Neutrophil (primary cell): ENCODE data around the gene TMEM9.

Experiments
- H3K27ac ChIP-seq: fragments of 200-600 bp; sonication (generic); 2 replicates; pipeline ENCODE4 v1.5.1; 2016; ENCODE audit warnings: mild to moderate bottlenecking, moderate library complexity
- H3K27me3 ChIP-seq: fragments of 200-600 bp; sonication (generic); 2 replicates; pipeline ENCODE4 v1.6.0; 2016; ENCODE audit warnings: mild to moderate bottlenecking
- H3K36me3 ChIP-seq: fragments of 200-600 bp; sonication (generic); 2 replicates; pipeline ENCODE4 v1.5.1; 2017
- H3K4me1 ChIP-seq, 2 experiments: fragments of 200-600 bp in 1 of 2; sonication (generic) in 1 of 2; 1 replicate in 1 of 2; 2 replicates in 1 of 2; pipeline versions ENCODE4 v1.5.1 to v1.6.1; 2013 to 2016; ENCODE audit warnings: low read depth in 1 of 2, low read length in 1 of 2, mild to moderate bottlenecking in 1 of 2, moderate library complexity in 1 of 2; ENCODE audit not compliant: control insufficient read depth in 1 of 2, insufficient read depth in 1 of 2
- H3K4me3 ChIP-seq, 2 experiments: fragments of 200-600 bp in 1 of 2; sonication (generic) in 1 of 2; 1 replicate in 1 of 2; 2 replicates in 1 of 2; pipeline ENCODE4 v1.5.1; 2013 to 2016; ENCODE audit warnings: low read depth in 1 of 2, low read length in 1 of 2, mild to moderate bottlenecking in 1 of 2, moderate library complexity in 1 of 2
- H3K9me3 ChIP-seq: fragments of 200-600 bp; sonication (generic); 2 replicates; pipeline ENCODE4 v1.5.1; 2016
- CTCF ChIP-seq: fragments of 200-600 bp; sonication (generic); IDR thresholded peaks from 2 replicates; pipeline ENCODE4 v1.5.1; 2016; ENCODE audit warnings: antibody characterized with exemption

TMEM9 gene

GRCh38 chr1:201154389-201155165 is at the start of gene TMEM9:
Gene TMEM9 (minus strand): TSS chr1:201154474. CDS start chr1:201153923, 551 bp downstream.
- peaks cover 13 to 19% of the 10 kb centered on the region in 2 experiments for H3K4me1 ChIP-seq
- H3K9me3 ChIP-seq = no peaks in the 10 kb centered on the region
- H3K4me3 ChIP-seq = peak within 1 kb of the TSS; percentile 59 to 76
- H3K27ac ChIP-seq = peak within 1 kb of the TSS; percentile 21
- H3K36me3 ChIP-seq = peaks cover 15% of the 10 kb centered on the region
- TF ChIP-seq CTCF = no peak
- H3K27me3 ChIP-seq = no peaks in the 10 kb centered on the region

GRCh38 chr1:201198598-201198997 is 44.3 kb upstream of the TMEM9 start:
- no peaks in the 10 kb centered on the region for H3K27me3 ChIP-seq
- H3K9me3 ChIP-seq = no peaks in the 10 kb centered on the region
- no peaks in the 10 kb centered on the region for H3K36me3 ChIP-seq
- H3K27ac ChIP-seq = no peak overlapping the region
- H3K4me3 ChIP-seq = no peak overlapping the region
- H3K4me1 ChIP-seq = no peaks in the 10 kb centered on the region
- no peak for TF ChIP-seq CTCF

- Histone ChIP-seq H3K4me1 (no peaks in the 10 kb centered on the region), H3K27me3 (peaks cover 42% of the 10 kb centered on the region), H3K27ac (no peak overlapping the region), H3K9me3 (no peaks in the 10 kb centered on the region), H3K4me3 (no peak overlapping the region), H3K36me3 (no peaks in the 10 kb centered on the region)
- no peak for TF ChIP-seq CTCF
Observed at GRCh38 chr1:201194046-201194445, 39.8 kb upstream of the TMEM9 start.

GRCh38 chr1:201192261-201192788 is 38.1 kb upstream of the TMEM9 start:
- TF ChIP-seq CTCF = no peak
- H3K4me3 ChIP-seq = no peak overlapping the region
- H3K27ac ChIP-seq = no peak overlapping the region
- H3K27me3 ChIP-seq = peaks cover 42% of the 10 kb centered on the region
- H3K4me1 ChIP-seq = no peaks in the 10 kb centered on the region
- no peaks in the 10 kb centered on the region for H3K9me3 ChIP-seq
- H3K36me3 ChIP-seq = no peaks in the 10 kb centered on the region

GRCh38 chr1:201191653-201192260 is 37.5 kb upstream of the TMEM9 start:
- Histone ChIP-seq H3K4me3 (no peak overlapping the region), H3K9me3 (no peaks in the 10 kb centered on the region), H3K27me3 (peaks cover 42% of the 10 kb centered on the region), H3K36me3 (no peaks in the 10 kb centered on the region), H3K4me1 (no peaks in the 10 kb centered on the region), H3K27ac (no peak overlapping the region)
- TF ChIP-seq CTCF = no peak
